Tibial artery (tissue), 4 donors: ENCODE measurements around the gene REC114.

Experiments
- DNase-seq, 2 donors: peaks; one replicate each; pipeline ENCODE4 v3.0.0-alpha.2; 2019
- H3K27ac ChIP-seq, 2 donors: fragments of 200-600 bp; sonication (generic) in 1 of 2; 1 replicate in 1 of 2; 2 replicates in 1 of 2; pipeline ENCODE4 v1.5.1; 2018 to 2019; ENCODE audit warnings: mild to moderate bottlenecking in 1 of 2
- H3K27me3 ChIP-seq, 2 donors: fragments of 200-600 bp; sonication (generic) in 1 of 2; one replicate each; pipeline versions ENCODE4 v1.5.1 to v1.6.0; 2016 to 2019
- H3K36me3 ChIP-seq, 3 donors: fragments of 200-600 bp; sonication (generic) in 2 of 3; one replicate each; pipeline ENCODE4 v1.5.1; 2016 to 2019; ENCODE audit warnings: mild to moderate bottlenecking in 2 of 3
- H3K4me1 ChIP-seq, 4 donors: fragments of 200-600 bp; sonication (generic) in 2 of 4; 1 replicate in 3 of 4; 2 replicates in 1 of 4; pipeline ENCODE4 v1.5.1; 2016 to 2019
- H3K4me3 ChIP-seq, 2 donors: fragments of 200-600 bp; sonication (generic) in 1 of 2; 1 replicate in 1 of 2; 2 replicates in 1 of 2; pipeline ENCODE4 v1.5.1; 2018 to 2019; ENCODE audit warnings: mild to moderate bottlenecking in 2 of 2
- H3K9me3 ChIP-seq, 3 donors: fragments of 200-600 bp; sonication (generic) in 1 of 3; one replicate each; pipeline ENCODE4 v1.5.1; 2016 to 2019
- intact Hi-C: fragments of 100-400 bp; cut with DNase I; formaldehyde crosslinking; loops from one replicate; pipeline ENCODE4 v1.15.0; 2023; ENCODE audit warnings: low total_unique reads
- TF ChIP-seq, protein P1 (sequence below), 2 experiments: fragments of 200-600 bp in 1 of 2; fragments of 450-650 bp in 1 of 2; IDR thresholded peaks; one replicate each; pipeline ENCODE4 v1.5.1; 2017 to 2019; ENCODE audit warnings: antibody characterized with exemption in 2 of 2, mild to moderate bottlenecking in 1 of 2, moderate library complexity in 1 of 2

Gene REC114

GRCh38 chr15:73605759-73606436, 162.9 kb downstream of the REC114 start:
- intact Hi-C loops: no loop called here
- no peak for DNase-seq
- Histone ChIP-seq H3K27me3 (no peaks in the 10 kb centered on the region), H3K36me3 (no peaks in the 10 kb centered on the region), H3K9me3 (no peaks in the 10 kb centered on the region), H3K4me1 (peaks cover 0 to 99% (median 62%) of the 10 kb centered on the region in 4 donors), H3K27ac (peak overlapping the region in 1 of 2 donors; percentile 1), H3K4me3 (no peak overlapping the region)
- TF ChIP-seq, protein P1, sequence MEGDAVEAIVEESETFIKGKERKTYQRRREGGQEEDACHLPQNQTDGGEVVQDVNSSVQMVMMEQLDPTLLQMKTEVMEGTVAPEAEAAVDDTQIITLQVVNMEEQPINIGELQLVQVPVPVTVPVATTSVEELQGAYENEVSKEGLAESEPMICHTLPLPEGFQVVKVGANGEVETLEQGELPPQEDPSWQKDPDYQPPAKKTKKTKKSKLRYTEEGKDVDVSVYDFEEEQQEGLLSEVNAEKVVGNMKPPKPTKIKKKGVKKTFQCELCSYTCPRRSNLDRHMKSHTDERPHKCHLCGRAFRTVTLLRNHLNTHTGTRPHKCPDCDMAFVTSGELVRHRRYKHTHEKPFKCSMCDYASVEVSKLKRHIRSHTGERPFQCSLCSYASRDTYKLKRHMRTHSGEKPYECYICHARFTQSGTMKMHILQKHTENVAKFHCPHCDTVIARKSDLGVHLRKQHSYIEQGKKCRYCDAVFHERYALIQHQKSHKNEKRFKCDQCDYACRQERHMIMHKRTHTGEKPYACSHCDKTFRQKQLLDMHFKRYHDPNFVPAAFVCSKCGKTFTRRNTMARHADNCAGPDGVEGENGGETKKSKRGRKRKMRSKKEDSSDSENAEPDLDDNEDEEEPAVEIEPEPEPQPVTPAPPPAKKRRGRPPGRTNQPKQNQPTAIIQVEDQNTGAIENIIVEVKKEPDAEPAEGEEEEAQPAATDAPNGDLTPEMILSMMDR (IDR thresholded peaks at IDR 0.05): no peak

DNA sequence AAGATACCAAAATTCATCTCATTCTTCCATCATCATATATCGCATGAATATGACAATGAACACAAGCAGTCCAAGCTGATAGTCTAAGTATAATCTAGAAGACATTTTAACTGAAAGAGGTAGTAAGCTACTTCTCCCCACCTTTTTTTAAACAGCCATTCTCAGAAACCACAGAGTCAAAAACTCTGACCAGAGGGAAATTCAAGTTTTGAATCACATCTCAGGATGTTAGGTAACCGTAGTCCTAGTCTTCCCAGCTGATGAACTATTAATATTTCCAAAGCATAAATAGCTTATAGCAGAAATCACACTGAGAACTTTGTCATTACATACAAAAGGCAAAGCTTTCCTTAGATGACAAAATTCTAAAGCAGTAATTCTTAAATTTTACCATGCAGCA, 164.4 kb downstream of the REC114 start:
- TF ChIP-seq, protein P1 (IDR thresholded peaks at IDR 0.05): no peak
- Histone ChIP-seq H3K4me1 (peaks cover 0 to 92% (median 52%) of the 10 kb centered on the region in 4 donors), H3K27me3 (no peaks in the 10 kb centered on the region), H3K4me3 (no peak overlapping the region), H3K27ac (peak overlapping the region in 1 of 2 donors; percentile 20), H3K9me3 (no peaks in the 10 kb centered on the region), H3K36me3 (no peaks in the 10 kb centered on the region)
- no peak for DNase-seq
- intact Hi-C loops: no loop called here

- H3K9me3 ChIP-seq: no peaks in the 10 kb centered on the region
- no peak overlapping the region for H3K27ac ChIP-seq
- no peaks in the 10 kb centered on the region for H3K36me3 ChIP-seq
- TF ChIP-seq, protein P1 (IDR thresholded peaks at IDR 0.05): no peak
- H3K4me3 ChIP-seq: no peak overlapping the region
- intact Hi-C loops: no loop called here
- H3K4me1 ChIP-seq: peaks cover 0 to 91% (median 49%) of the 10 kb centered on the region in 4 donors
- H3K27me3 ChIP-seq: no peaks in the 10 kb centered on the region
- no peak for DNase-seq
These were observed 164.9 kb downstream of the REC114 start for GRCh38 chr15:73607843-73608242.

DNA sequence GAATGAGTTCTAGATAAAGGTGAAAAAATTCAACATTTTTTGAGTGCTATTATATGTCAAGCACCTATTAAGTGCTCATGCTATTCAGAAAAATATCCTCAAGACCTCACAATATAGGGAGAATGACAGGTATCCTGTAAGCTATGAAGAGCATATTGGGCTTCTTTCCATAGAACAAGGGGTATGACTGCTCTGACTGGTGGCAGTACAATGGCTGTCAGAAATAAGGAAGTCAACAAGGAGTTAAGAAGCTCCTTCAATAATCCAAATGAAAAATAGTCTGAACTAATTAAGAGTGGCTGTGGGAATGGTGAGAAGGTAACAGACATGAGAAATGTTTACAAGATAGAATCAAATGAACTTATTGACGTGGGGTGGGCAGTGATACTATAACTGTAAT, 165.5 kb downstream of the REC114 start:
- Histone ChIP-seq H3K27me3 (no peaks in the 10 kb centered on the region), H3K27ac (no peak overlapping the region), H3K9me3 (no peaks in the 10 kb centered on the region), H3K4me1 (peaks cover 0 to 90% (median 45%) of the 10 kb centered on the region in 4 donors), H3K36me3 (no peaks in the 10 kb centered on the region), H3K4me3 (no peak overlapping the region)
- TF ChIP-seq, protein P1 (IDR thresholded peaks at IDR 0.05): no peak
- DNase-seq: no peak
- intact Hi-C loops: no loop called here

GRCh38 chr15:73608941-73609340, 166.0 kb downstream of the REC114 start:
- intact Hi-C loops: no loop called here
- Histone ChIP-seq H3K27ac (no peak overlapping the region), H3K27me3 (no peaks in the 10 kb centered on the region), H3K4me3 (no peak overlapping the region), H3K36me3 (no peaks in the 10 kb centered on the region), H3K4me1 (peaks cover 0 to 85% (median 43%) of the 10 kb centered on the region in 4 donors), H3K9me3 (no peaks in the 10 kb centered on the region)
- TF ChIP-seq, protein P1 (IDR thresholded peaks at IDR 0.05): no peak
- DNase-seq: no peak
